Measurements from ENCODE around the gene SPNS2.
A peak's percentile ranks its signal among the peaks of the same experiment; 100 is the strongest.

SPNS2 gene

DNA sequence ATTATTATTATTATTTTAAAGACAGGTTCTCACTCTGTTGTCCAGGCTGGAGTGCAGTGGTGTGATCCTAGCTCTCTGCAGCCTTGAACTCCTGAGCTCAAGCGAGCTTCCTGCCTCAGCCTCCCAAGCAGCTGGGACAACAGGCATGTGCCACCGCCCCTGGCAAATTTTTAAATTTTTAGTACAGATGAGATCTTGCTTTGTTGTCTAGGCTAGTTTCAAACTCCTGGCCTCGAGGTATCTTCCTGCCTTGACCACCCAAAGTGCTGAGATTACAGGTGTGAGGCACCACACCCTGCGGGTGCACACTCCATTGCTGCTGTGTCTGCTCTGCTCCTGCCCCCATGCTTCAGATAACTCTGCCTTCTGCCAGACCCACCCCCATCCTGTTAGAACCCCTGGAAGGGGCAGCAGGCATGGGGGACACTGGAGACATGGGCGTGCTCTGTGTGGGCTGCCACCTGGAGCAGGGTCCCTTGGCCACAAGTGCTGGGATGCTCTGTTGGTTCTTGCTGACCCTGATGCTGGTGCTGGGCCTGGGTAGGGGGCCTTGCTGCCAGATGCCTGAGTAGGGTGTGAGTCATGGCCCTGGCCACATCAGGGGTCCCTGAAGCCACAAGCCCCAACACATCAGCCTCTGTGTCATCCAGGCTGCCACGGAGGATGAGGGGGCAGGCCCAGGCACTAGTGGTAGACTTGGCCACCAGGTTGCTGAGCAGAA is 59.1 kb downstream of the SPNS2 start:
- no peak overlapping the region for H3K4me3 ChIP-seq (ENCODE audit: low read depth, low read length)
- no peak for TF ChIP-seq CTCF (conservative IDR thresholded peaks at IDR 0.05; ENCODE audit: low read depth, low read length)

DNA sequence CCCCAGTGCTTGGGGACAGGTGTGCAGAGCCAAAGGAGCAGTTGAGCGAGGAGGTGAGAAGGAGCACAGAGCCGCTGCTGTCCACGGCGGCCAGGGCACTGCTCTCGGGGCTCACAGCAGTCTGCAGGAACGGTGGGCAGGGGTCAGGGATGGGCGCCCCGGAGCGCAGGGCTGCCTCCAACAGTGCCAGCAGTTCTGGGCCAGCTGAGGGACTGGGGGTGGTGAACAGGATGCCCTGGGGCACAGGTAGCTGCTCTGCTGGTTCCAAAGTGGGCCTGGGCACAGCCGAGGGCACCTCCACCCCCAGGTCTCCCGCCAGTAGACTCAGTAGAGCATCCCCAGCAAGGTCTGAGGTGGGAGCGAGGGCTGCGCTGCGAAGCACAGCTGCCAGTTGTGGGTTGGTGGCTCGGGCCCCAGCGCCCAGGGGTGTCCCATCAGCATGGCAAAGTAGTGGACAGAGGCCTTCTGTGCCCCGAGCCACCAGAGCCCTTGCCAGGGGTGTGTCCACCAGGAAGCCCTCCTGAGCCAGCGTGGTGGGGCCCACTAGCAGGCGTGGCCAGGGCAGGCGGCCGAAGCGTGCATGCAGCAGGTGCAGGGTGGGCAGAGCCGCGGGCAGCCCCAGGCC is 59.8 kb downstream of the SPNS2 start:
- no peak for DNase-seq (ENCODE audit: low read depth)
- TF ChIP-seq CTCF (conservative IDR thresholded peaks at IDR 0.05; ENCODE audit: low read depth, low read length), result no peak
- H3K4me3 ChIP-seq (ENCODE audit: low read depth, low read length), result no peak overlapping the region

More for the DNA sequence above, 59.1 kb downstream of the SPNS2 start:
- DNase-seq (ENCODE audit: low read depth), result no peak

DNA sequence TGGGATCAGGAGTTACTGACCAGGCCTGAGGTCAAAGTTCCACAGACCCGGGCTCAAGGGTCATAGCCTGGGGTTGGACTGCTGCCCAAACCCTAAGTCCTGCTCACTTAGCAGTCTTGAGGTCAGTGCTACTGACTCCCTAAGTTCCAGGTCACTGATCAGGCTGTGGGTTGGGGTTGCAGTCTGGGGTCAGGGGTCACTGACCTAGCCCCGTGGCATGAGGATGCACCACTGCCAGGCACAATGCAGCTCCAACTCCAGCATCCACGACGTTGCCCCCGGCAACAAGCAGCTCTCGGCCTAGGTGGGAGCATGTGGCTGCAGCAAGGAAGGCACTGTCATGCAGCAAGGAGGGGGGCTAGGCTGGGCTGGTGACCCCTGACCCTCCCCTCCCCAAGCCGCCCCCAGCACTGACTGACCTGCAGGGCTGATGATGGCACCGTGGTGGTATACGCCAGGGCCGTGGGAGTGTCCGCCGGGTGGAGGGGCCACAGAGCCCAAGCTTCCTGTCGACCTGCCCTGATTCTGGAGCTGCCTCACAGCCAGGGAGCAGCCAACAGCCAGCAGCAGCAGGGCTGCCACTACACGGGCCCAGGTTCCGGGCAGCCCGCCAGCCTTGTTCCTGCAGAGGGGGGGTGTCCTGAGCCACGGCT is 60.6 kb downstream of the SPNS2 start:
- no peak for TF ChIP-seq CTCF (conservative IDR thresholded peaks at IDR 0.05; ENCODE audit: low read depth, low read length)
- no peak for DNase-seq (ENCODE audit: low read depth)
- H3K4me3 ChIP-seq (ENCODE audit: low read depth, low read length), result no peak overlapping the region

DNA sequence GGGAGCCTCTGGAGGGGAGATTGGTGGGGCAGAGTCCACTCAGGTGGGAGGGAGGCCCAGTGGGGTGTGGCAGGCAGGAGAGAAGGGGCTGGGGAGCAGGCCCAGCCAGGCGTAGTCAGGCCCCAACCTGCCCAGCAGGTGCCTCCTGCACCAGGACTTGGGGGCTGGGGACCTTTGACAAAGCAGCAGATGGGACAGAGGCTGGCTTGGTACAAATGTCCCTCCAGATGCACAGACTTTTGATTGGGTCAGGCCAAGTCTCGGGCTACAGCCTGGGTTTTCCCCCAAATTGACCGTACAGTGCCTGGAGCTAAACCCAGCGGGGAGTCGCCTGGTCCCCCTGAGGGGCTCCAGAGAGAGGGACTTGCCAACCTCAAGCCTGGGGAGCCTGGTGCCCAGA is 61.3 kb downstream of the SPNS2 start:
- DNase-seq (ENCODE audit: low read depth), result no peak
- H3K4me3 ChIP-seq (ENCODE audit: low read depth, low read length), result no peak overlapping the region
- TF ChIP-seq CTCF (conservative IDR thresholded peaks at IDR 0.05; ENCODE audit: low read depth, low read length), result no peak

DNA sequence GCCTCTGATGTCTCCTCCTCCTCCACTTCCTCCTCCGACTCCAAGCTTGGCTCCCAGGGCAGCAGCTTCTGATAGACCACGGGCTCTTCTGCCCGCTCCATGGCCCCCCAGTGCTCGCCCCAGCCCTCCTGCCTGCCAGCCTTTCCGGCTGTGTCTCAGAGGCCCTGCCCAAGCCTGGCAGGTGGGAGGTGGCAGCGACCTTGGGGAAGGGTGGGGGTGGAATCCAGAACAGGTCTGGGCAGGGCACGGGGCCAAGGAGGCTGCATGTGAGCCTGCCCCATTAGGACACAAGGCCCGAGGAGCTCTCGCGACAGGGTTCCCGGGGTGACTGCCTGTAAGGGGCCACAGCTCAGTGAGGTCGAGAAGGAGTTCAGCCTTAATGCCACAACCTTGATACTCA is 61.7 kb downstream of the SPNS2 start, which contains the start of gene GGT6:
Gene GGT6, minus strand, starts transcription at position 157 of the 400 bp plus-strand sequence. Its CDS starts 56 bp downstream, at position 101.
- no peak for TF ChIP-seq CTCF (conservative IDR thresholded peaks at IDR 0.05; ENCODE audit: low read depth, low read length)
- no peak within 1 kb of the TSS for H3K4me3 ChIP-seq (ENCODE audit: low read depth, low read length)
- no peak for DNase-seq (ENCODE audit: low read depth)

GRCh38 chr17:4560837-4561256 is 62.2 kb downstream of the SPNS2 start:
- no peak overlapping the region for H3K4me3 ChIP-seq (ENCODE audit: low read depth, low read length)
- TF ChIP-seq CTCF (conservative IDR thresholded peaks at IDR 0.05; ENCODE audit: low read depth, low read length), result peak; percentile 39
- peak; percentile 40 for DNase-seq (ENCODE audit: low read depth)
